ENCODE results near the gene HNRNPA1L2.
"Not testable (repeated sequence)": the region's sequence is repeated elsewhere in the genome, so short reads cannot be mapped to it uniquely, and the experiment has no call there.

Gene HNRNPA1L2

GRCh38 chr13:52644108-52644507, 1.9 kb downstream of the HNRNPA1L2 start:
- no peak for DNase-seq (ENCODE audit: low read depth in 2 of 3, low spot score in 2 of 3)

GRCh38 chr13:52646967-52647366, 4.7 kb downstream of the HNRNPA1L2 start:
- DNase-seq (ENCODE audit: low read depth in 2 of 3, low spot score in 2 of 3) = no peak

- no peak for DNase-seq (ENCODE audit: low read depth in 2 of 3, low spot score in 2 of 3)
Measured at GRCh38 chr13:52650731-52651130, 8.5 kb downstream of the HNRNPA1L2 start.

- no peak for DNase-seq (ENCODE audit: low read depth in 2 of 3, low spot score in 2 of 3)
Measured at GRCh38 chr13:52651897-52652195, 9.6 kb downstream of the HNRNPA1L2 start.

GRCh38 chr13:52652196-52652979, 10.2 kb downstream of the HNRNPA1L2 start, which contains the start of gene SUGT1:
Gene SUGT1 (plus strand): TSS chr13:52652836. CDS start chr13:52652921, 85 bp downstream.
- DNase-seq (ENCODE audit: low read depth in 2 of 3, low spot score in 2 of 3) = peak; percentile 89 to 92 (median 89)

- no peak for DNase-seq (ENCODE audit: low read depth in 2 of 3, low spot score in 2 of 3)
Measured at GRCh38 chr13:52652980-52653303, 10.7 kb downstream of the HNRNPA1L2 start.

GRCh38 chr13:52659340-52659739, 17.1 kb downstream of the HNRNPA1L2 start:
- no peak for DNase-seq (ENCODE audit: low read depth in 2 of 3, low spot score in 2 of 3)

- no peak for DNase-seq (ENCODE audit: low read depth in 2 of 3, low spot score in 2 of 3)
Measured at GRCh38 chr13:52664272-52664671, 22.0 kb downstream of the HNRNPA1L2 start.

- DNase-seq (ENCODE audit: low read depth in 2 of 3, low spot score in 2 of 3) = no peak
Measured at GRCh38 chr13:52665325-52665724, 23.1 kb downstream of the HNRNPA1L2 start.

GRCh38 chr13:52669677-52670076, 27.4 kb downstream of the HNRNPA1L2 start:
- no peak for DNase-seq (ENCODE audit: low read depth in 2 of 3, low spot score in 2 of 3)

- no peak for DNase-seq (ENCODE audit: low read depth in 2 of 3, low spot score in 2 of 3)
Measured at GRCh38 chr13:52670726-52671125, 28.5 kb downstream of the HNRNPA1L2 start.

- no peak for DNase-seq (ENCODE audit: low read depth in 2 of 3, low spot score in 2 of 3)
Measured at GRCh38 chr13:52673465-52673864, 31.2 kb downstream of the HNRNPA1L2 start.

GRCh38 chr13:52677823-52678222, 35.6 kb downstream of the HNRNPA1L2 start:
- DNase-seq (ENCODE audit: low read depth in 2 of 3, low spot score in 2 of 3) = no peak

GRCh38 chr13:52685806-52686205, 43.6 kb downstream of the HNRNPA1L2 start:
- DNase-seq (ENCODE audit: low read depth in 2 of 3, low spot score in 2 of 3) = not testable (repeated sequence)

GRCh38 chr13:52686376-52686775, 44.1 kb downstream of the HNRNPA1L2 start:
- no peak for DNase-seq (ENCODE audit: low read depth in 2 of 3, low spot score in 2 of 3)
